Endothelial cell of umbilical vein (primary cell): ENCODE measurements around the gene BASP1. TPM values are rescaled to one million over a fixed set of nuclear protein-coding genes. Genes with fewer than 3 reads are reported as not detected.

Experiments used
- BruUV-seq: library from RNA; stranded (reverse); fragments of 400-500 nt; replicated peaks from 2 replicates; lab custom pipeline; 2021; lab: Mats Ljungman, UMichigan
- CTCF ChIA-PET: fragments of 300-600, 350-600 bp; sonication (Branson Sonifier 250); formaldehyde crosslinking; loops from one replicate; lab custom pipeline; 2021; ENCODE audit warnings: antibody characterized with exemption, inconsistent platforms; lab: Charles Lee
- POLR2A ChIA-PET: fragments of 300-600, 350-600 bp; sonication (Branson Sonifier 250); formaldehyde crosslinking; loops from one replicate; lab custom pipeline; 2021; ENCODE audit warnings: antibody characterized with exemption, inconsistent platforms; lab: Charles Lee
- DNase-seq: peaks from one replicate; pipeline ENCODE4 v3.0.0-alpha.2; 2011; ENCODE audit warnings: low read depth, low spot score
- FAIRE-seq: peaks from 2 replicates; lab custom pipeline; 2011; peaks lifted over from hg19 to GRCh38; lab: Jason Lieb, UNC
- H2AFZ ChIP-seq: 2 replicates; pipeline ENCODE4 v1.6.0; 2012; ENCODE audit warnings: low read depth, low read length, control low read depth, inconsistent platforms
- H3K27ac ChIP-seq: 2 replicates; pipeline ENCODE4 v1.5.1; 2011; ENCODE audit warnings: low read depth, mild to moderate bottlenecking, control low read depth, low read length, moderate library complexity; ENCODE audit not compliant: insufficient read depth
- H3K27me3 ChIP-seq, 2 experiments: 2 replicates each; pipeline versions ENCODE4 v1.6.0 to v1.6.1; 2011; ENCODE audit warnings: low read length in 2 of 2, mixed read lengths in 1 of 2; ENCODE audit not compliant: control insufficient read depth in 2 of 2, insufficient read depth in 2 of 2
- H3K36me3 ChIP-seq, 2 experiments: 2 replicates in 1 of 2; 3 replicates in 1 of 2; pipeline ENCODE4 v1.5.1; 2011; ENCODE audit warnings: low read length in 2 of 2, mild to moderate bottlenecking in 1 of 2, moderate library complexity in 1 of 2; ENCODE audit not compliant: control insufficient read depth in 2 of 2, insufficient read depth in 2 of 2; ENCODE audit errors: extremely low read depth in 1 of 2
- H3K4me1 ChIP-seq: 3 replicates; pipeline ENCODE4 v1.5.1; 2011; ENCODE audit warnings: mild to moderate bottlenecking, low read length; ENCODE audit not compliant: control insufficient read depth, insufficient read depth; ENCODE audit errors: extremely low read depth
- H3K4me2 ChIP-seq: 2 replicates; pipeline ENCODE4 v1.6.1; 2011; ENCODE audit warnings: low read length, control low read depth, mixed read lengths; ENCODE audit not compliant: insufficient read depth
- H3K4me3 ChIP-seq, 3 experiments: fragments of 200-600 bp in 1 of 3; sonication (generic), shearing (Covaris generic) in 1 of 3; replicated peaks in 1 of 3; 2 replicates each; pipeline ENCODE4 v1.5.1; 2011 to 2016; ENCODE audit warnings: control low read depth in 3 of 3, low read length in 3 of 3, mild to moderate bottlenecking in 2 of 3, inconsistent platforms in 1 of 3, low read depth in 1 of 3, moderate library complexity in 1 of 3; ENCODE audit not compliant: insufficient read depth in 1 of 3
- H3K79me2 ChIP-seq: 2 replicates; pipeline ENCODE4 v1.6.0; 2012; ENCODE audit warnings: low read length, inconsistent platforms; ENCODE audit not compliant: control insufficient read depth, insufficient read depth
- H3K9ac ChIP-seq: replicated peaks from 2 replicates; pipeline ENCODE3; 2011; ENCODE audit warnings: low read length, control low read depth; ENCODE audit not compliant: insufficient read depth; ENCODE audit errors: extremely low read depth
- H3K9me1 ChIP-seq: replicated peaks from 3 replicates; pipeline ENCODE4 v1.6.0; 2011; ENCODE audit warnings: mild to moderate bottlenecking, low read length; ENCODE audit not compliant: control insufficient read depth, insufficient read depth; ENCODE audit errors: extremely low read depth
- H3K9me3 ChIP-seq: replicated peaks from 2 replicates; pipeline ENCODE4 v1.5.1; 2012; ENCODE audit warnings: low read length, inconsistent platforms; ENCODE audit not compliant: control insufficient read depth, insufficient read depth
- H4K20me1 ChIP-seq: replicated peaks from 2 replicates; pipeline ENCODE3; 2011; ENCODE audit warnings: mild to moderate bottlenecking, low read length; ENCODE audit not compliant: control insufficient read depth, insufficient read depth; ENCODE audit errors: extremely low read depth
- EZH2 ChIP-seq: IDR thresholded peaks from 2 replicates; pipeline ENCODE4 v1.6.1; 2012; ENCODE audit warnings: borderline replicate concordance, low read depth, mild to moderate bottlenecking, moderate library complexity, low read length, inconsistent platforms; ENCODE audit not compliant: severe bottlenecking
- FOS ChIP-seq: IDR thresholded peaks from 2 replicates; pipeline ENCODE4 v1.6.1; 2011; ENCODE audit warnings: mild to moderate bottlenecking, low read length, moderate library complexity, borderline replicate concordance; ENCODE audit not compliant: insufficient read depth
- JUN ChIP-seq: IDR thresholded peaks from 2 replicates; pipeline ENCODE4 v1.6.1; 2011; ENCODE audit warnings: borderline replicate concordance, low read depth; ENCODE audit not compliant: insufficient read length, insufficient read depth
- POLR2AphosphoS5 ChIP-seq: IDR thresholded peaks from 2 replicates; pipeline ENCODE4 v1.6.1; 2012; ENCODE audit warnings: low read depth, mild to moderate bottlenecking, control low read depth, low read length, moderate library complexity; ENCODE audit not compliant: insufficient read depth
- dilution Hi-C: fragments of 300-500 bp; cut with MboI; formaldehyde crosslinking; loops from one replicate; pipeline ENCODE4 v1.15.0; 2019; ENCODE audit warnings: low sequenced_read_pairs; ENCODE audit not compliant: extremely low pct_ligation_motif_present
- intact Hi-C: fragments of 100-400 bp; cut with micrococcal nuclease; formaldehyde crosslinking; loops from one replicate; pipeline ENCODE4 v1.10.0; 2022
- polyA plus RNA-seq, 4 experiments: library from polyadenylated mRNA; depleted of rRNA in 3 of 4; stranded (reverse) in 3 of 4; unstranded in 1 of 4; fragments of >200 nt; gene quantifications; 2 replicates each; pipeline versions ENCODE4 v1.2.1 to v1.2.3, GENCODE V29; 2011 to 2012; ENCODE audit warnings: missing spikeins in 1 of 4
- total RNA-seq: library from RNA; stranded (reverse); gene quantifications from 2 replicates; pipeline ENCODE4 v1.2.3, GENCODE V29; 2021
- TF ChIP-seq, protein P1 (sequence below): IDR thresholded peaks from 2 replicates; pipeline ENCODE4 v1.6.1; 2011; ENCODE audit not compliant: insufficient read depth, insufficient read length

BASP1 gene
- total and polyA plus RNA-seq, 2 donors (not counting 3 experiments of a cell fraction or from before 2014, with no cell fraction given) = 69.4 to 79.3 TPM

DNA sequence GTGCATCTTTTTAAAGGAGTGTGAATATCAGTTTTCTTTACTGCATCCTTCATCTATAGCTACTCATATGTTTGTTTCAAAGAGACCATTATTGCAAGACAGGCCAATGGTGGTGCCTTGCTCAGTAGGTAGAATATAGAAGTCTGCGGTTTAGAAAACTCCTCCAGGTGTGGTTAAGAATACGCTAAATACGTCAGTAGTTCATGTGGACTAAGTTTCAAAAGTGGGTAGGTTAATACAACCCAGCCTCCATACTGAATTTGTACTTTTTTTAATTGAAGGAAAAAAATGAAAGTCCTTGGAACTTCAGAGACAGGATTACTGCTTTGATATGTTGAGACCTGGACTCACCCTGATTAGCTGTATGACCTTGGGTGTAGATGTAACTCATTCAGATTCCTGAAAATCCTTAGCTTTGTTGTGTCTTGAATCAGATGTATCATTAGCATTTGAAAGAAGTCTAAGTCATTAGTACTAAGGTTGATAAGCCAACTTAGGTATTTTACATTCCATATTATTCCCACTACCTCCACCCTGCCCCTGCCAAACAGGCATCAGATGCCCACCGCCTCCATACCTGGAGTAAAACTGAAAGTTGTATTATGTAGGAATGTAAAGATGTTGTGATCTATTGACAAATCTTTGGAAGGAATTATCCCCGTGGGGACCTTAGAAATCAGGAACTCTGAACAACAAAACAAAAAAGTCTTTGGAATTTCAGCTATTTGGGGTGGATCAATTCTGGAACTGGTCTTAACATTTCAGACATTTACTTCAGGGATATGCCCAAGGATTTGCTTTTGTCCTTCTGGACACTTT is 6.1 kb downstream of the BASP1 start:
- BruUV-seq = no TSS peak
- Histone ChIP-seq H4K20me1 (no peaks in the 10 kb centered on the region), H3K4me2 (no peak overlapping the region), H3K27me3 (no peaks in the 10 kb centered on the region), H3K9me1 (no peaks in the 10 kb centered on the region), H3K4me3 (no peak overlapping the region), H3K79me2 (peaks cover 97% of the 10 kb centered on the region), H3K9me3 (no peaks in the 10 kb centered on the region), H3K9ac (no peak overlapping the region), H2AFZ (no peak overlapping the region), H3K36me3 (no peaks in the 10 kb centered on the region), H3K27ac (no peak overlapping the region), H3K4me1 (peaks cover 23% of the 10 kb centered on the region)
- ChIA-PET POLR2A (no interaction called here), CTCF (interaction anchor here (0.7 kb wide), 1 partner anchor 673 kb away, joined by 3 read pairs; no protein-coding TSS in a partner anchor)
- no peak for FAIRE-seq
- intact Hi-C loops = no loop called here
- dilution Hi-C loops = no loop called here
- TF ChIP-seq FOS (no peak), JUN (no peak), POLR2AphosphoS5 (no peak), EZH2 (no peak)
- TF ChIP-seq, protein P1, sequence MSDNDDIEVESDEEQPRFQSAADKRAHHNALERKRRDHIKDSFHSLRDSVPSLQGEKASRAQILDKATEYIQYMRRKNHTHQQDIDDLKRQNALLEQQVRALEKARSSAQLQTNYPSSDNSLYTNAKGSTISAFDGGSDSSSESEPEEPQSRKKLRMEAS = no peak
- no peak for DNase-seq
